GM12878 (cell line): ENCODE measurements around the gene JAKMIP1. TPM values are rescaled to one million over a fixed set of nuclear protein-coding genes. Genes with fewer than 3 reads are reported as not detected.

Experiments used
- KLF5 ChIP-seq: fragments of 450-650 bp; IDR thresholded peaks from 2 replicates; pipeline ENCODE4 v1.6.1; 2014; ENCODE audit warnings: mild to moderate bottlenecking; ENCODE audit not compliant: partially characterized antibody
- SMARCA5 ChIP-seq: fragments of 450-650 bp; IDR thresholded peaks from 2 replicates; pipeline ENCODE4 v1.6.1; 2017; ENCODE audit warnings: mild to moderate bottlenecking
- ZNF207 ChIP-seq: fragments of 450-650 bp; IDR thresholded peaks from 2 replicates; pipeline ENCODE4 v1.6.1; 2014; ENCODE audit warnings: antibody characterized with exemption, mild to moderate bottlenecking, borderline replicate concordance
- polyA plus RNA-seq, 11 experiments: library from polyadenylated mRNA; depleted of rRNA in 4 of 11; unstranded in 6 of 11; stranded (reverse) in 5 of 11; fragments of >200 nt; fragmentation: Nextera tagmentation in 4 of 11; fragmentation: Illumina TruSeq in 1 of 11; extraction: Ambion mirVana in 4 of 11; extraction: Trizol in 1 of 11; gene quantifications; 1 replicate in 1 of 11; 2 replicates in 10 of 11; pipeline versions ENCODE4 v1.2.1 to v1.2.3, GENCODE V29; 2011 to 2016; ENCODE audit warnings: inconsistent platforms in 2 of 11, missing spikeins in 2 of 11, low read depth in 1 of 11
- total RNA-seq, 4 experiments: library from RNA; depleted of rRNA in 3 of 4; stranded (reverse); fragments of >200 nt in 3 of 4; fragmentation: Illumina TruSeq in 1 of 4; extraction: Trizol in 1 of 4; gene quantifications; 2 replicates each; pipeline versions ENCODE4 v1.2.1 to v1.2.3, GENCODE V29; 2013 to 2021
- TF ChIP-seq, protein P1 (sequence below): fragments of 450-650 bp; IDR thresholded peaks from 2 replicates; pipeline ENCODE4 v1.6.1; 2018; ENCODE audit warnings: mild to moderate bottlenecking, low read depth, moderate library complexity; ENCODE audit not compliant: partially characterized antibody
- TF ChIP-seq, protein P2 (sequence below): fragments of 450-650 bp; formaldehyde crosslinking; IDR thresholded peaks from 2 replicates; pipeline ENCODE4 v1.4.0; 2020; ENCODE audit warnings: mild to moderate bottlenecking, moderate library complexity

JAKMIP1 gene
- total and polyA plus RNA-seq, 10 of the 15 experiments (the other 5 are each of a cell fraction or from before 2014, with no cell fraction given) = 0.52 to 16.7 (median 12.3) TPM

DNA sequence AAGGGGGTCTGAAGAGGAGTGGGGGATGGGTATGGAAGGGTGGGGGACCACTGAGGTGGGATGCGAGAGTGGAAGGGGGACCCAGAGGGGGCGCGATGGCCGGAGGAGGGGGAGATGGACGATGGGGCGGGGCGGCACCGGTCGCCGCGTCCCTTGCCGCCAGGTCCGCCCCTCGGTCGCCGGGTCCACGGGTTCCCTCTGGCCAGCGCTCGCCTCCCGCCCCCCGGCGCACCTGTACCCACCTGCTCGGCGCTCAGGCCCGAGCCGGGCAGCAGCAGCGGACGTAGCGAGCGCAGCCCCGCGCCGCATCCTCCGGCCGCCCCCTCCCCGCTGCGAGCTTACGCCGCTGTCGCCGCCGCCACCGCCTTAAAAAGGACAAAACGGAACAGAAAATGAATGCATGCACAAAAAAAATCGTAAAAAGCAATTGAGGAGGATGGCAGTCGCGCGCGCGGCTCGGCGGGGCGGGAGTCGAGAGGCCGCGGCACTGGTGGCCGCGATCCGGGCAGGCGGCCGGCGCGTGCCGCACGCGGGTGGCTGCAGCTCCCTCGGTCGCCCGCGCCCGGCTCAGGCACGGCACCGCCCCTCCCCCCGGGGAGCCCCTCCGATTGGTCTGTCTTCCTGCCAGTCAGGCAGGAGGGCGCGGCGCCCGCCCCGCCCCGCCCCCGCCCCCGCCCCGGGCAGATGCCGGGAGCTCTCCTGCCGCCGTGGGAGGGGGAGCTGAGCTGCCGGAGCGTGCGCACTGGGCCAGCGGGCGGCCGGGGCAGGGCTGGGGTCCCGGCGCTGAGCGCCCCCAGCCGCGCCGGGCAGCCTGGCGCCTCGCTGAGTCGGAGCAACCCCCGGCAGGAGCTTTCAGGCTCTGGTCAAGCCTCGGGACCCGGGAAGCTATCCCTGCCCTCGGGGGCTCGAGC is at the start of gene JAKMIP1 (continued):
- TF ChIP-seq, protein P1, sequence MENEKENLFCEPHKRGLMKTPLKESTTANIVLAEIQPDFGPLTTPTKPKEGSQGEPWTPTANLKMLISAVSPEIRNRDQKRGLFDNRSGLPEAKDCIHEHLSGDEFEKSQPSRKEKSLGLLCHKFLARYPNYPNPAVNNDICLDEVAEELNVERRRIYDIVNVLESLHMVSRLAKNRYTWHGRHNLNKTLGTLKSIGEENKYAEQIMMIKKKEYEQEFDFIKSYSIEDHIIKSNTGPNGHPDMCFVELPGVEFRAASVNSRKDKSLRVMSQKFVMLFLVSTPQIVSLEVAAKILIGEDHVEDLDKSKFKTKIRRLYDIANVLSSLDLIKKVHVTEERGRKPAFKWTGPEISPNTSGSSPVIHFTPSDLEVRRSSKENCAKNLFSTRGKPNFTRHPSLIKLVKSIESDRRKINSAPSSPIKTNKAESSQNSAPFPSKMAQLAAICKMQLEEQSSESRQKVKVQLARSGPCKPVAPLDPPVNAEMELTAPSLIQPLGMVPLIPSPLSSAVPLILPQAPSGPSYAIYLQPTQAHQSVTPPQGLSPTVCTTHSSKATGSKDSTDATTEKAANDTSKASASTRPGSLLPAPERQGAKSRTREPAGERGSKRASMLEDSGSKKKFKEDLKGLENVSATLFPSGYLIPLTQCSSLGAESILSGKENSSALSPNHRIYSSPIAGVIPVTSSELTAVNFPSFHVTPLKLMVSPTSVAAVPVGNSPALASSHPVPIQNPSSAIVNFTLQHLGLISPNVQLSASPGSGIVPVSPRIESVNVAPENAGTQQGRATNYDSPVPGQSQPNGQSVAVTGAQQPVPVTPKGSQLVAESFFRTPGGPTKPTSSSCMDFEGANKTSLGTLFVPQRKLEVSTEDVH = no peak
- TF ChIP-seq KLF5 (no peak), ZNF207 (0 out of 2 replicates have a peak, but pooled peaks have one; percentile 44), SMARCA5 (peak; percentile 24; the same call in 1 of the 2 replicates)
- TF ChIP-seq, protein P2, sequence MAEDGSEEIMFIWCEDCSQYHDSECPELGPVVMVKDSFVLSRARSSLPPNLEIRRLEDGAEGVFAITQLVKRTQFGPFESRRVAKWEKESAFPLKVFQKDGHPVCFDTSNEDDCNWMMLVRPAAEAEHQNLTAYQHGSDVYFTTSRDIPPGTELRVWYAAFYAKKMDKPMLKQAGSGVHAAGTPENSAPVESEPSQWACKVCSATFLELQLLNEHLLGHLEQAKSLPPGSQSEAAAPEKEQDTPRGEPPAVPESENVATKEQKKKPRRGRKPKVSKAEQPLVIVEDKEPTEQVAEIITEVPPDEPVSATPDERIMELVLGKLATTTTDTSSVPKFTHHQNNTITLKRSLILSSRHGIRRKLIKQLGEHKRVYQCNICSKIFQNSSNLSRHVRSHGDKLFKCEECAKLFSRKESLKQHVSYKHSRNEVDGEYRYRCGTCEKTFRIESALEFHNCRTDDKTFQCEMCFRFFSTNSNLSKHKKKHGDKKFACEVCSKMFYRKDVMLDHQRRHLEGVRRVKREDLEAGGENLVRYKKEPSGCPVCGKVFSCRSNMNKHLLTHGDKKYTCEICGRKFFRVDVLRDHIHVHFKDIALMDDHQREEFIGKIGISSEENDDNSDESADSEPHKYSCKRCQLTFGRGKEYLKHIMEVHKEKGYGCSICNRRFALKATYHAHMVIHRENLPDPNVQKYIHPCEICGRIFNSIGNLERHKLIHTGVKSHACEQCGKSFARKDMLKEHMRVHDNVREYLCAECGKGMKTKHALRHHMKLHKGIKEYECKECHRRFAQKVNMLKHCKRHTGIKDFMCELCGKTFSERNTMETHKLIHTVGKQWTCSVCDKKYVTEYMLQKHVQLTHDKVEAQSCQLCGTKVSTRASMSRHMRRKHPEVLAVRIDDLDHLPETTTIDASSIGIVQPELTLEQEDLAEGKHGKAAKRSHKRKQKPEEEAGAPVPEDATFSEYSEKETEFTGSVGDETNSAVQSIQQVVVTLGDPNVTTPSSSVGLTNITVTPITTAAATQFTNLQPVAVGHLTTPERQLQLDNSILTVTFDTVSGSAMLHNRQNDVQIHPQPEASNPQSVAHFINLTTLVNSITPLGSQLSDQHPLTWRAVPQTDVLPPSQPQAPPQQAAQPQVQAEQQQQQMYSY (CRISPR knock-in tag) = no peak
